Measurements from ENCODE around the gene PPM1H.

GRCh38 chr12:62703011-62703380 is 232.0 kb downstream of the PPM1H start:
- TF ChIP-seq EZH2 (IDR thresholded peaks at IDR 0.05) (no peak), POLR2AphosphoS5 (IDR thresholded peaks at IDR 0.05; ENCODE audit: borderline replicate concordance, low read depth, low read length) (no peak), FOXP2 (optimal IDR thresholded peaks at IDR 0.05; ENCODE audit: control extremely low read depth, extremely low read length, insufficient read depth) (no peak)

Measured in SK-N-MC (cell line).